ENCODE results near the gene KBTBD7.
"Not testable (repeated sequence)": the region's sequence is repeated elsewhere in the genome, so short reads cannot be mapped to it uniquely, and the experiment has no call there.

The KBTBD7 gene

GRCh38 chr13:41199079-41199478 is 4.7 kb upstream of the KBTBD7 start:
- no peak for DNase-seq (ENCODE audit: low read depth in 1 of 2, low spot score in 1 of 2)

- no peak for DNase-seq (ENCODE audit: low read depth in 1 of 2, low spot score in 1 of 2)
Measured at GRCh38 chr13:41196620-41197019, 2.3 kb upstream of the KBTBD7 start.

DNA sequence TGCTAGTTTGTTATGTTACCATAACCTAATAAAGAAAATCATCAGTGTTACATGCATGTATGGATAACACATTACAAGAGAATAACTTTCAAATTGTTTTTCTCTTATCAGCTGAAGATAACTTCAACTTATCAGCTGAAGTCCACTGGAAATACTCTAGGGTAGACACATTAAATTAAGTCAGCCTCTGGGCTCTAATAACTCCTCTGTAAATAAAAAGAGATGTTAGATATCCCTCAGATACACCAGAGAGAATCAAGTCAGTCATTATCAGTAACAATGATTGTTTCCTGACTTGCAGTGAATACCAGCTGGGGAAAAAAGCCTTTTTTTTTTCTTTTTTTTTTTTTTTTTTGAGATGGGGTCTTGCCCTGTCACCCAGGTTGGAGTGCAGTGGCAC is 1.6 kb upstream of the KBTBD7 start:
- DNase-seq (ENCODE audit: low read depth in 1 of 2, low spot score in 1 of 2): no peak

- DNase-seq (ENCODE audit: low read depth in 1 of 2, low spot score in 1 of 2): no peak
Measured at GRCh38 chr13:41193469-41193868, 900 bp downstream of the KBTBD7 start.

GRCh38 chr13:41188584-41188983 is 5.8 kb downstream of the KBTBD7 start:
- DNase-seq (ENCODE audit: low read depth in 1 of 2, low spot score in 1 of 2): no peak

DNA sequence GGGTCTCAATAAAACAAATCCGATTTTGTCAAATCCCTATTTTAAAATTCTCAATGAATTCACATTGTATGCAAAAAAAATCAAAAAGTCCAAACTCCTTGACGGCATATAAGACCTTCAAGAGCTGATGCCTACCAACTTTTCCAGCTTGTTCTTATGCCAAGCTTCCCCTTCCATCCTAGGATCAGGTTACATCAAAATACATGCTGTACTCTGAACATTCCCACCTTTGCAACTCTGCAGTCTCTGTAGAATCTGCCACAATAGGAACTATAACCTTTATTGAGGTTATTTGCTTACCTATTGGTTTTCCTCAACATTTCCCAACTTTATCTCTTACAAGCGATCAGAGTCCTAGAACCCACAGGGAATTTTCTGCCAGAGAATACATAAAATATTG is 7.9 kb downstream of the KBTBD7 start:
- DNase-seq (ENCODE audit: low read depth in 1 of 2, low spot score in 1 of 2): no peak

DNA sequence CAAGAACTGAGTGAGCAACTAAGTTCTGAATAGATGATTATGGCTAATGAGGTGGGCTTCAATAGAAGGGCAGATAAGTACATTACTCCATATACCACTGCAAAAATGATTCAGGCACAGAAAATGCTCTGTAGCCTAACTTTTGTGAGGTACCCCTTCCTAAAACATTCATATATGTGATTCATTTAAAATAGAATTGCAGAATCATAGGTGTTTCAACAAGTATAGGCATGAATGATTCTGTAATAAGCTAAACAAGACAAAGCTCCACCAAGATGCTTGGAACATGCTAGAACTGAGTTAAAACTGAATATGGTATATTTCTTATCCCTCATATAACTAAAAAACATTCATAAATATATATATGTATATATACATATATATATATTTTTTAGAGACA is 12.1 kb downstream of the KBTBD7 start:
- no peak for DNase-seq (ENCODE audit: low read depth in 1 of 2, low spot score in 1 of 2)

GRCh38 chr13:41179593-41180250 is 14.6 kb downstream of the KBTBD7 start:
- DNase-seq (ENCODE audit: low read depth in 1 of 2, low spot score in 1 of 2): no peak

DNA sequence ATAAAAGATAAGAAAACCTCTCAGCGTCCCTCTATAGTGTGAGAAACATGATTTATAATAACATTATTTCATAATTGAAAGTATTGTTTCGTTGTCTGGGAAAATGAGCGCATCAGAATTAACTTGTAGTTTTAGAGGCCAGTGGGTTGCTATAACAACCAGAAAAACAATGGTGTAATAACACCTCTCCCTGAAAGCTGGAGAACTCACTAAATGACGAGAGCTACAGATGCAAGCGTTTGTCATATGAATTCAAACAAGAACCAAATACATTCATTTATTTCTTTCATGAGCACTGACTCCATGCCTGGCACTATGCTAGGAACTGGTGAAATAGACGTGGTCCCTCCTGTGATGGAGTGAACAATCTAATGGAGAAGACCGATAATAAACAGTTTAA is 16.3 kb downstream of the KBTBD7 start:
- no peak for DNase-seq (ENCODE audit: low read depth in 1 of 2, low spot score in 1 of 2)

- DNase-seq (ENCODE audit: low read depth in 1 of 2, low spot score in 1 of 2): no peak
Measured at GRCh38 chr13:41177616-41178015, 16.8 kb downstream of the KBTBD7 start.

GRCh38 chr13:41175576-41175975 is 18.8 kb downstream of the KBTBD7 start:
- not testable (repeated sequence) for DNase-seq (ENCODE audit: low read depth in 1 of 2, low spot score in 1 of 2)

DNA sequence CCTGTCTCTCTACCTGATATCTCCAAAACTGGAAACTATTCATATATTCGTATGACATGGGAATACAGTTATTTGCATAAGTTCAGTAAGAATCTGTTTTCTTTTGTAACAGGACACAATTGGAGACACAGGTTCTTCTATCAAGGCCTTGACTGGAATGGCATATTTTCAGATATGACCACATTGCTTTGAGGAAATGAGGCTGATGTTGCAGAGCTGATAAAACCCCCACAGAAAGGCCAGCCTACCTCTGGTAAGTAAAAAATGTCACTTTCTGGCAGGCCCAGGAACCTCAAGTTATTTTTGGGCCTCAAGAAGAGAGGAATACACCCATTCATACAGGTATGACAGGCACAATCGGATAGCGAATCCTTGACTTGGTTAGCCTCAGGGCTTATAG is 32.2 kb downstream of the KBTBD7 start:
- DNase-seq (ENCODE audit: low read depth in 1 of 2, low spot score in 1 of 2): no peak

DNA sequence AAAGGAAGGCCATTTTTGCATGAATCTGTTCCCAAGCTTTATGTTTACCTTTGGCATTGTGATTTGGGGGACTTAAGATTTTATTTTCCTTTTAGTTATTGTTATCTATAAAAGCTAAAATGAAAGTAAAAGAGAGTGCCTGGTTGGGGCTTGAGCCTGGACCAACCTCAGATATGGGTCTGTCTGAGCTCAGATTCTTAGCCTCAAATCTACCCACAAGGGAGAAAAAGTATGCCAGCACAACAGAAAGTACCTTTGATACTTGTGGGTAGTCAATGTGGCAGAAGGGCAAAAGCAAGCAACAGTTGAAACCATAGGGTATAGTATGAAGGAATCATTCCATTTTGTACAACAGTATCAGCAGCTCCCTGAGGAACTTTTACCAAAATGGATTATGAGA is 35.2 kb downstream of the KBTBD7 start:
- no peak for DNase-seq (ENCODE audit: low read depth in 1 of 2, low spot score in 1 of 2)

DNA sequence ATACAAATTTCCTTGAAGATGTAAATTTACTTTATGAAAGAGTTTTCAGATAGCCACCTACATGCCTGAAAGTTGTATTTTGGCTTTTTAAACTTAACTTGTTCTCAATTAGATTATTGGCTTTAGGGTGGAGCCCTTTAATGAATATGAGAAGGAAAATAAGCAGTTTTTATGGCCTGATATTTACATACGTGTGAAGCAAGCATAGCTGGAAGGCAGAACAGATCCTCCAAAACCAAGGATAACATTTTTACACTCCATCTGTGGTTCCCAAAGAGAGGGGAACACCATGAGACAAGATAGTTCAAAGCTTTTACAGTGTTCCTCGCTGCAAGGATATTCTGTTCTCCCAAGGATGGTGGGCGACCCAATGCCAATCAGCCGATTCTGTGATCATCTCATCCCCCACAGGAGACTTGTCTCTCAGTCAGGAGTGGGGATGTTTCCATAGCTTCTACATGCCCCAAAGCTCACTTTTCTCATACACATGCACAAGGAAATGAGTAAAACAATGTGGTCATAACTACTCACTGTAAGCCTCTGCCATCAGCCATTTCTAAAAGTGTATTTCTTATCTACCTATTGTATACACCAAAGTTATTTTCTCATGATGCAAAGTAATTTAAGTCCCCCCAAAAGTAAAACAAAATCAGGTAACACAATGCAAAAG is 37.2 kb downstream of the KBTBD7 start:
- no peak for DNase-seq (ENCODE audit: low read depth in 1 of 2, low spot score in 1 of 2)

DNA sequence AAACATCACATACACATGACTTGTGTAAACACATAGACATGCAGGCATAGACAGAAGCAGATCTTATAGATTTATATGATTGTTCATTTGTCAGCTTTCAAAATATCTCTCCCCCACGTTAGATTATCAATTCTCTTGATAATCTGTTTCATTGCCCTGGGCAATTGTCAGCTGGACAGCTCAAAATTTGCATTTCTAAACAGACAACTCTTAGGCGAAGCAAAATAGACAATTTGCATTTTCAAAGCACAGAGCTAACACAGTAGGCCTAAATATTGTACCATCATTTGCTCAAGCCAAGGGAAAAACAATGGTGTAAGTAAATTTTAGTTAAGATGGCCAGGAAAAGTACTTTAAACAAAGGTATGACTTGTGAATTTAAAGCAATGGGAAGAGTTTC is 37.7 kb downstream of the KBTBD7 start:
- DNase-seq (ENCODE audit: low read depth in 1 of 2, low spot score in 1 of 2): no peak

DNA sequence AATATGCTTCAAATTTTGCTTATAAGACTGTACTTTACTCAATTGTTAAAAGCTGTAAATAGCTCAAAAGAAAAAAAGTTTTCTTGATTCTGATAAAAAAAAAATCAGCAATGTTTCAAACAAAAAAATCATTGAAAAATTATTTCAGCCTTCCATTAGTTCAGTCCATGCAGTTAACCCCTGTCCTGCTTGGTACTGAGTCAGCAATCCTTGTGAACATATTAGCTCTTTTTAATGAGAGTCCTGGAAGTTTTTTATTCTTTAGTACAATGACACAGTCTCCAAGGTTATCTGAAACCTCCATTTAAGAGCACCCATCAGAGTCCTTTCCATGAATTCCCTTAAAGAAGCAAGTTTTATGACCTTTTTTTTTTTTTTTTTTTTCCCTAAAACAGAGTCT is 40.3 kb downstream of the KBTBD7 start:
- DNase-seq (ENCODE audit: low read depth in 1 of 2, low spot score in 1 of 2): no peak

DNA sequence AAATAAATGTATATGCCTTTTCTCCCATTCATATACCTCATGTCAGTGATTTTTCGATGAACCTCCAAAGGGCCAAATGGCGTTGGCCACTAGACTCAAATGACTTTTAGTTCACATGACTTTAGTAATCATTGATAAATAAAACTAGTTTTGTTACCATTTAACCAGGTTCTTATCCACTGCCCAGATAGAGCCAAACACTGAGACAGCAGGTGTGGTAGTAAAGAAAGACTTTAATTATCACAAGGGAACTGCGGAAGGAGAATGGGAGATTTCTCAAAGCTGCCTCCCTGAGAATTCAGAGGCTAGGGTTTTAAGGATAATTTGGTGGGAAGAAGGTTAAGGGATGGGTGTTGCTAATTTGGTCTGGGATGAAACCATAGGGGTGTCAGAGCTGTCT is 42.4 kb downstream of the KBTBD7 start:
- DNase-seq (ENCODE audit: low read depth in 1 of 2, low spot score in 1 of 2): no peak

- DNase-seq (ENCODE audit: low read depth in 1 of 2, low spot score in 1 of 2): no peak
Measured at GRCh38 chr13:41150058-41150457, 44.3 kb downstream of the KBTBD7 start.

- DNase-seq (ENCODE audit: low read depth in 1 of 2, low spot score in 1 of 2): no peak
Measured at GRCh38 chr13:41148419-41149283, 45.7 kb downstream of the KBTBD7 start.

- no peak for DNase-seq (ENCODE audit: low read depth in 1 of 2, low spot score in 1 of 2)
Measured at GRCh38 chr13:41145136-41145908, 49.0 kb downstream of the KBTBD7 start.

- no peak for DNase-seq (ENCODE audit: low read depth in 1 of 2, low spot score in 1 of 2)
Measured at GRCh38 chr13:41144576-41144975, 49.8 kb downstream of the KBTBD7 start.

Measured in activated CD4-positive, alpha-beta T cell treated with anti-CD3 and anti-CD28 coated beads, Interleukin-2, amount 50 U/mL, for 24 hours (primary cell).